Neural cell (in vitro differentiated cells): Measurements from ENCODE around the gene ATG7. TPM values are rescaled to one million over a fixed set of nuclear protein-coding genes. Genes with fewer than 3 reads are reported as not detected.

Experiments
- H2AFZ ChIP-seq: fragments of 200-600, 300-800 bp; sonication (generic), shearing (Covaris generic); 2 replicates; pipeline ENCODE4 v1.6.0; 2014; ENCODE audit warnings: low read depth, mild to moderate bottlenecking, antibody characterized with exemption, low read length, moderate library complexity
- H3F3A ChIP-seq: fragments of 200-600 bp; shearing (Covaris generic); 2 replicates; pipeline ENCODE4 v1.6.1; 2016; ENCODE audit warnings: mild to moderate bottlenecking, moderate library complexity, mixed read lengths, antibody characterized with exemption, low read length; ENCODE audit not compliant: insufficient read depth, poor library complexity, severe bottlenecking
- H3K27ac ChIP-seq: fragments of 200-600, 300-800 bp; sonication (generic), shearing (Covaris generic); 2 replicates; pipeline ENCODE4 v1.5.1; 2014; ENCODE audit warnings: mild to moderate bottlenecking, low read length, moderate library complexity
- H3K27me3 ChIP-seq: fragments of 300-800, 200-600 bp; sonication (generic), shearing (Covaris generic); 2 replicates; pipeline ENCODE4 v1.6.0; 2014; ENCODE audit warnings: mild to moderate bottlenecking, low read depth, low read length, moderate library complexity; ENCODE audit not compliant: insufficient read depth
- H3K36me3 ChIP-seq: fragments of 300-800, 200-600 bp; sonication (generic), shearing (Covaris generic); 2 replicates; pipeline ENCODE4 v1.5.1; 2014; ENCODE audit warnings: mild to moderate bottlenecking, antibody characterized with exemption, low read length, moderate library complexity; ENCODE audit not compliant: insufficient read depth
- H3K4me2 ChIP-seq: fragments of 300-800, 200-600 bp; sonication (generic), shearing (Covaris generic); 2 replicates; pipeline ENCODE4 v1.6.0; 2014; ENCODE audit warnings: mild to moderate bottlenecking, low read length
- H3K4me3 ChIP-seq: fragments of 300-800, 200-600 bp; sonication (generic), shearing (Covaris generic); 2 replicates; pipeline ENCODE4 v1.5.1; 2014; ENCODE audit warnings: mild to moderate bottlenecking, low read length, moderate library complexity
- H3K79me2 ChIP-seq: fragments of 200-600 bp; shearing (Covaris generic); replicated peaks from 2 replicates; pipeline ENCODE4 v1.6.0; 2014; ENCODE audit warnings: mild to moderate bottlenecking, low read length, moderate library complexity; ENCODE audit not compliant: insufficient read depth
- H3K9ac ChIP-seq: fragments of 300-800, 200-600 bp; sonication (generic), shearing (Covaris generic); 2 replicates; pipeline ENCODE4 v1.6.1; 2016; ENCODE audit warnings: mild to moderate bottlenecking, low read length, mixed read lengths
- H3K9me2 ChIP-seq: fragments of 200-600 bp; shearing (Covaris generic); 2 replicates; pipeline ENCODE4 v1.6.1; 2016; ENCODE audit warnings: mild to moderate bottlenecking, low read length, mixed read lengths; ENCODE audit not compliant: insufficient read depth
- H3K9me3 ChIP-seq: fragments of 200-600, 300-800 bp; sonication (generic), shearing (Covaris generic); 2 replicates; pipeline ENCODE4 v1.6.1; 2016; ENCODE audit warnings: mild to moderate bottlenecking, mixed run types, low read length, moderate library complexity, mixed read lengths
- H4K20me1 ChIP-seq: fragments of 200-600 bp; shearing (Covaris generic); 2 replicates; pipeline ENCODE4 v1.6.1; 2016; ENCODE audit warnings: mild to moderate bottlenecking, mixed run types; ENCODE audit not compliant: insufficient read depth
- EP300 ChIP-seq: fragments of 450-650 bp; conservative IDR thresholded peaks from 2 replicates; pipeline ENCODE4 v1.6.1; 2014; ENCODE audit warnings: antibody characterized with exemption, mild to moderate bottlenecking, moderate library complexity; ENCODE audit not compliant: poor library complexity, severe bottlenecking
- EZH2 ChIP-seq: fragments of 200-600, 300-800 bp; shearing (Covaris generic), sonication (generic); IDR thresholded peaks from 2 replicates; pipeline ENCODE4 v1.6.1; 2014; ENCODE audit warnings: antibody characterized with exemption, low read length, borderline replicate concordance, mild to moderate bottlenecking; ENCODE audit not compliant: insufficient read depth, poor library complexity, severe bottlenecking
- MXI1 ChIP-seq: fragments of 450-650 bp; conservative IDR thresholded peaks from 2 replicates; pipeline ENCODE4 v1.6.1; 2014; ENCODE audit warnings: antibody characterized with exemption, mild to moderate bottlenecking; ENCODE audit not compliant: poor library complexity, severe bottlenecking
- POLR2AphosphoS5 ChIP-seq: IDR thresholded peaks from 2 replicates; pipeline ENCODE4 v1.6.1; 2012
- RAD21 ChIP-seq: fragments of 450-650 bp; conservative IDR thresholded peaks from 2 replicates; pipeline ENCODE4 v1.6.1; 2014; ENCODE audit warnings: antibody characterized with exemption, mild to moderate bottlenecking, moderate library complexity
- SMC3 ChIP-seq: fragments of 450-650 bp; conservative IDR thresholded peaks from 2 replicates; pipeline ENCODE4 v1.6.1; 2014; ENCODE audit warnings: antibody characterized with exemption, mild to moderate bottlenecking, moderate library complexity; ENCODE audit not compliant: poor library complexity
- TAF1 ChIP-seq: IDR thresholded peaks from 2 replicates; pipeline ENCODE4 v1.6.1; 2012; ENCODE audit warnings: low read depth
- polyA plus RNA-seq: library from polyadenylated mRNA; depleted of rRNA; stranded (reverse); fragments of >200 nt; gene quantifications from 2 replicates; pipeline ENCODE4 v1.2.3, GENCODE V29; 2014
- TF ChIP-seq, protein P1 (sequence below): IDR thresholded peaks from 2 replicates; pipeline ENCODE4 v1.6.1; 2012; ENCODE audit warnings: borderline replicate concordance
- TF ChIP-seq, protein P2 (sequence below): fragments of 450-650 bp; IDR thresholded peaks from 2 replicates; pipeline ENCODE4 v1.5.1; 2014; ENCODE audit warnings: antibody characterized with exemption, mild to moderate bottlenecking, moderate library complexity; ENCODE audit not compliant: poor library complexity, severe bottlenecking

The ATG7 gene
- polyA plus RNA-seq, 1 donor from 2014 or later: 28.8 TPM

DNA sequence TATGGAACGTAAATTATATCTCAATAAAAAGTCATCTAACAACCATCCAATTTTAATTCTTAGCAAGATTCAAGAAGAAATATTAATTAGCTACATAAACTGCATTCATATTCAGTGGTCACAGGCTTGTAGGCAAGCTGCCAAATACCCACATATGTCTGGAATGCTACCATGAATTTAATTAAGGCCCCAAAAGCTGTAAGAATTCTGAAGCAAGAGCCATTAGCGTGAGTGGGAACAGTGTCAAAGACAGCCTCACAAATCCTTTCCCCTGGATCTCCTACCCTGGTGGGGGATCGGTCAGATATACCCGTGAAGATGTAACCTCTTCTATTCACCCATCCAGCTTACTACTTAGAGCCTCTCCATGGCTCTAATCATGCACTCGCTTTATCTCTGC is 40.0 kb downstream of the ATG7 start:
- Histone ChIP-seq H4K20me1 (no peaks in the 10 kb centered on the region), H3K9ac (no peak overlapping the region), H3K79me2 (no peaks in the 10 kb centered on the region), H3K36me3 (peaks cover 6% of the 10 kb centered on the region), H3K9me2 (no peaks in the 10 kb centered on the region), H3K27me3 (no peaks in the 10 kb centered on the region), H3F3A (no peaks in the 10 kb centered on the region), H3K4me3 (no peak overlapping the region), H3K27ac (no peak overlapping the region), H3K9me3 (no peaks in the 10 kb centered on the region), H3K4me2 (no peak overlapping the region), H2AFZ (no peak overlapping the region)
- no peak for TF ChIP-seq POLR2AphosphoS5

DNA sequence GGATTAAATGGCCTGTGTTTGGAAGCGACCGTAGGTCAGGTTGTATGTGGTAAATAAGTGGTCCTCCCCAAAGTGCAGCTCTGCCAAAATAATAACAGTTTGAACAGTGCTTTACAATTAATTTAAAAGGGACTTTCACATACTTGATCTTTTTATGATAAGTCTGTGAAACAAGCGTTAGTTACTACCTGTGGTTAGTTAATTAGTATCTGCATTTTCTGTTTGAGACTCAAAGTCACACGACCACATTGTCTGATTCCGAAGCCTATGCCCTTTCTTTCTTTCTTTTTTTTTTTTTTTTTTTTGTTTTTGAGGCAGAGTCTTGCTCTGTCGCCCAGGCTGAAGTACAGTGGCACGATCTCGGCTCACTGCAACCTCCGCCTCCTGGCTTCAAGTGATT is 45.1 kb downstream of the ATG7 start:
- TF ChIP-seq TAF1: no peak
- TF ChIP-seq POLR2AphosphoS5: no peak
- TF ChIP-seq MXI1: no peak
- no peak for TF ChIP-seq EP300
- no peak for TF ChIP-seq EZH2
- TF ChIP-seq, protein P1, sequence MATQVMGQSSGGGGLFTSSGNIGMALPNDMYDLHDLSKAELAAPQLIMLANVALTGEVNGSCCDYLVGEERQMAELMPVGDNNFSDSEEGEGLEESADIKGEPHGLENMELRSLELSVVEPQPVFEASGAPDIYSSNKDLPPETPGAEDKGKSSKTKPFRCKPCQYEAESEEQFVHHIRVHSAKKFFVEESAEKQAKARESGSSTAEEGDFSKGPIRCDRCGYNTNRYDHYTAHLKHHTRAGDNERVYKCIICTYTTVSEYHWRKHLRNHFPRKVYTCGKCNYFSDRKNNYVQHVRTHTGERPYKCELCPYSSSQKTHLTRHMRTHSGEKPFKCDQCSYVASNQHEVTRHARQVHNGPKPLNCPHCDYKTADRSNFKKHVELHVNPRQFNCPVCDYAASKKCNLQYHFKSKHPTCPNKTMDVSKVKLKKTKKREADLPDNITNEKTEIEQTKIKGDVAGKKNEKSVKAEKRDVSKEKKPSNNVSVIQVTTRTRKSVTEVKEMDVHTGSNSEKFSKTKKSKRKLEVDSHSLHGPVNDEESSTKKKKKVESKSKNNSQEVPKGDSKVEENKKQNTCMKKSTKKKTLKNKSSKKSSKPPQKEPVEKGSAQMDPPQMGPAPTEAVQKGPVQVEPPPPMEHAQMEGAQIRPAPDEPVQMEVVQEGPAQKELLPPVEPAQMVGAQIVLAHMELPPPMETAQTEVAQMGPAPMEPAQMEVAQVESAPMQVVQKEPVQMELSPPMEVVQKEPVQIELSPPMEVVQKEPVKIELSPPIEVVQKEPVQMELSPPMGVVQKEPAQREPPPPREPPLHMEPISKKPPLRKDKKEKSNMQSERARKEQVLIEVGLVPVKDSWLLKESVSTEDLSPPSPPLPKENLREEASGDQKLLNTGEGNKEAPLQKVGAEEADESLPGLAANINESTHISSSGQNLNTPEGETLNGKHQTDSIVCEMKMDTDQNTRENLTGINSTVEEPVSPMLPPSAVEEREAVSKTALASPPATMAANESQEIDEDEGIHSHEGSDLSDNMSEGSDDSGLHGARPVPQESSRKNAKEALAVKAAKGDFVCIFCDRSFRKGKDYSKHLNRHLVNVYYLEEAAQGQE: no peak
- TF ChIP-seq, protein P2, sequence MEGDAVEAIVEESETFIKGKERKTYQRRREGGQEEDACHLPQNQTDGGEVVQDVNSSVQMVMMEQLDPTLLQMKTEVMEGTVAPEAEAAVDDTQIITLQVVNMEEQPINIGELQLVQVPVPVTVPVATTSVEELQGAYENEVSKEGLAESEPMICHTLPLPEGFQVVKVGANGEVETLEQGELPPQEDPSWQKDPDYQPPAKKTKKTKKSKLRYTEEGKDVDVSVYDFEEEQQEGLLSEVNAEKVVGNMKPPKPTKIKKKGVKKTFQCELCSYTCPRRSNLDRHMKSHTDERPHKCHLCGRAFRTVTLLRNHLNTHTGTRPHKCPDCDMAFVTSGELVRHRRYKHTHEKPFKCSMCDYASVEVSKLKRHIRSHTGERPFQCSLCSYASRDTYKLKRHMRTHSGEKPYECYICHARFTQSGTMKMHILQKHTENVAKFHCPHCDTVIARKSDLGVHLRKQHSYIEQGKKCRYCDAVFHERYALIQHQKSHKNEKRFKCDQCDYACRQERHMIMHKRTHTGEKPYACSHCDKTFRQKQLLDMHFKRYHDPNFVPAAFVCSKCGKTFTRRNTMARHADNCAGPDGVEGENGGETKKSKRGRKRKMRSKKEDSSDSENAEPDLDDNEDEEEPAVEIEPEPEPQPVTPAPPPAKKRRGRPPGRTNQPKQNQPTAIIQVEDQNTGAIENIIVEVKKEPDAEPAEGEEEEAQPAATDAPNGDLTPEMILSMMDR: no peak
- no peak for TF ChIP-seq SMC3
- no peak for TF ChIP-seq RAD21
- Histone ChIP-seq H4K20me1 (no peaks in the 10 kb centered on the region), H3K4me2 (no peak overlapping the region), H3K9me3 (no peaks in the 10 kb centered on the region), H3K36me3 (peaks cover 6% of the 10 kb centered on the region), H2AFZ (no peak overlapping the region), H3K79me2 (no peaks in the 10 kb centered on the region), H3K9me2 (no peaks in the 10 kb centered on the region), H3K27ac (no peak overlapping the region), H3K27me3 (no peaks in the 10 kb centered on the region), H3K9ac (no peak overlapping the region), H3K4me3 (no peak overlapping the region), H3F3A (no peaks in the 10 kb centered on the region)

DNA sequence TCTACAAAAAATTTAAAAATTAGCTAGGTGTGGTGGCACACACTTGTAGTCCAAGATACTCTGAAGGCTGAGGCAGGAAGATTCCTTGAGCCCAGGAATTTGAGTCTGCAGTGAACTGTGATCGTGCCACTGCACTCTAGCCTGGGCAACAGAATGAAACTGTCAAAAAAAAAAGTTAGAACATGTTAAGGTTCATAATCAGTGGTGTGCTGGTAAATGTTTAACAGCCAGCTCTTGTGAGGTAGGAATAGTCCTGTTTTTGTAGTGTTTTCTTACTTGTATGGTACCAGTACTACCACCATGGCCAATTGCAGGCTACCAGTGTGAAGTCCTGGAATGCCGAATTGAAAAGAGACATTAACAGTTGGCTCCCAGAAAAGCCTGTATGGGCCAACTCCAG is 50.7 kb downstream of the ATG7 start:
- H3K4me2 ChIP-seq: no peak overlapping the region
- no peaks in the 10 kb centered on the region for H3K9me3 ChIP-seq
- no peaks in the 10 kb centered on the region for H3F3A ChIP-seq
- no peak overlapping the region for H3K4me3 ChIP-seq
- no peaks in the 10 kb centered on the region for H3K27me3 ChIP-seq
- no peaks in the 10 kb centered on the region for H3K79me2 ChIP-seq
- no peak for TF ChIP-seq EP300
- TF ChIP-seq MXI1: no peak
- TF ChIP-seq, protein P2: no peak
- no peak for TF ChIP-seq POLR2AphosphoS5
- TF ChIP-seq TAF1: no peak
- no peak for TF ChIP-seq SMC3
- no peak for TF ChIP-seq EZH2
- no peak for TF ChIP-seq RAD21
- TF ChIP-seq, protein P1: no peak
- H4K20me1 ChIP-seq: no peaks in the 10 kb centered on the region
- no peaks in the 10 kb centered on the region for H3K36me3 ChIP-seq
- no peaks in the 10 kb centered on the region for H3K9me2 ChIP-seq
- H3K9ac ChIP-seq: no peak overlapping the region
- no peak overlapping the region for H2AFZ ChIP-seq
- no peak overlapping the region for H3K27ac ChIP-seq
